Adrenal gland (tissue), 12 donors: ENCODE measurements around the gene SPATS2. TPM values are rescaled to one million over a fixed set of nuclear protein-coding genes. Genes with fewer than 3 reads are reported as not detected.

Source experiments
- DNase-seq, 7 donors: peaks; one replicate each; pipeline ENCODE4 v3.0.0-alpha.2; 2019 to 2020
- H3K27ac ChIP-seq, 5 donors: fragments of 200-600 bp; sonication (generic) in 4 of 5; 1 replicate in 3 of 5; 2 replicates in 2 of 5; pipeline versions ENCODE4 v1.5.1 to v1.8.0; 2016 to 2020; ENCODE audit warnings: mild to moderate bottlenecking in 1 of 5
- H3K27me3 ChIP-seq: fragments of 200-600 bp; 2 replicates; pipeline ENCODE4 v1.8.0; 2021
- H3K36me3 ChIP-seq, 2 donors: fragments of 200-600 bp; replicated peaks in 1 of 2; 1 replicate in 1 of 2; 2 replicates in 1 of 2; pipeline versions ENCODE4 v1.5.1 to v1.8.0; 2018 to 2022
- H3K4me1 ChIP-seq, 2 donors: fragments of 200-600 bp; replicated peaks in 1 of 2; 1 replicate in 1 of 2; 2 replicates in 1 of 2; pipeline versions ENCODE4 v1.5.1 to v1.8.0; 2018 to 2021
- H3K4me3 ChIP-seq, 4 donors: fragments of 200-600 bp; sonication (generic) in 3 of 4; one replicate each; pipeline ENCODE4 v1.5.1; 2016 to 2018
- H3K9me3 ChIP-seq, 3 donors: fragments of 200-600 bp; sonication (generic) in 1 of 3; replicated peaks in 1 of 3; 1 replicate in 2 of 3; 2 replicates in 1 of 3; pipeline versions ENCODE4 v1.5.1 to v1.8.0; 2016 to 2021
- POLR2A ChIP-seq, 2 donors: fragments of 450-650 bp; IDR thresholded peaks; one replicate each; pipeline ENCODE4 v1.6.1; 2017; ENCODE audit warnings: antibody characterized with exemption in 2 of 2, mild to moderate bottlenecking in 2 of 2, moderate library complexity in 1 of 2
- WGBS, 4 donors: extraction: QIAGEN DNeasy Blood & Tissue Kit in 2 of 4; methylation state at CpG; one replicate each; pipeline versions ENCODE4 v1.1.5 to v1.1.7; 2013 to 2017; 5-methylcytosine and 5-hydroxymethylcytosine counted together
- intact Hi-C, 2 donors: fragments of 100-400 bp; cut with DNase I; formaldehyde crosslinking; loops; one replicate each; pipeline versions ENCODE4 v1.14.1 to v1.15.0; 2022 to 2023
- polyA plus RNA-seq, 3 donors: library from polyadenylated mRNA; stranded (reverse); fragments of 200-250 nt in 2 of 3; fragments of 350-450 nt in 1 of 3; fragmentation: Illumina TruSeq in 1 of 3; extraction: RNeasy Lipid Tissue Mini Kit (QIAGEN cat#74804) in 1 of 3; gene quantifications; one replicate each; pipeline ENCODE4 v1.2.3, GENCODE V29; 2013 to 2014
- total RNA-seq, 9 donors: library from RNA; depleted of rRNA in 4 of 9; stranded (reverse); fragments of >200 nt in 4 of 9; fragments of 120-200 nt in 1 of 9; fragmentation: NEBNext Ultra II Directional in 1 of 9; extraction: Animal tissue kit (Norgen Biotek cat#: 25700) in 1 of 9; gene quantifications; one replicate each; pipeline versions ENCODE4 v1.1.0 to v1.2.4, GENCODE V29; 2013 to 2023
- TF ChIP-seq, protein P1 (sequence below), 6 experiments: fragments of 450-650 bp in 4 of 6; fragments of 200-600 bp in 2 of 6; sonication (generic) in 1 of 6; IDR thresholded peaks; 1 replicate in 5 of 6; 2 replicates in 1 of 6; pipeline versions ENCODE4 v1.5.1 to v1.8.0; 2016 to 2021; ENCODE audit warnings: antibody characterized with exemption in 6 of 6, mild to moderate bottlenecking in 2 of 6, moderate library complexity in 1 of 6
- donor health status: healthy with polysubstance abuse.
- donor health status: Bipolar disorder and iron deficiency.
- donor health status: DM: yes; HTN: yes; CAD: no.
- donor health status: DM: no; HTN: no; CAD: no.
- donor health status: DM: no; HTN: no; CAD: no.
- donor health status: DM: yes; HTN: yes; CAD: no.

Gene SPATS2
- total and polyA plus RNA-seq, 12 donors, result 4.9 to 23.1 (median 15.1) TPM

DNA sequence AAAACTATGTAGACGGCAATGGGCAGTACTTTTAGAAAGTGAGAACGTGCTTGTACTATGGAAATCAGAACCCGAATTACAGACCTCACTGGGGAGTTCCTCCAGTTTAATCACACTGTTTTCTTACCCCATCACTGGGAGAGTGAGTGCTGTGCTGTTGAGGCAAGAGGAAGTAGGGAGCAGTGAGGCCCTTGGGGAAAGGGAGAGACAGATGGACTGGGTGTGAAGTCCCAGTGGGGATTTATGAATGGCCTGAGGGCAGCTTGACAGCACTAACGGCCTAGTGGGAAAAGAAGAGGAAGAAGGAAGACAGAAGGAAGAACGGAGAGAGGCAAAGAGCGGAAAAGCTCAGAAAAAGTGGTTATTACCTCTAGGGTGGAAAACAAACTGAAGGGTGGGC is 195.0 kb downstream of the SPATS2 start:
- intact Hi-C loops, result no loop called here
- peaks cover 0 to 89% of the 10 kb centered on the region in 2 donors for H3K36me3 ChIP-seq

DNA sequence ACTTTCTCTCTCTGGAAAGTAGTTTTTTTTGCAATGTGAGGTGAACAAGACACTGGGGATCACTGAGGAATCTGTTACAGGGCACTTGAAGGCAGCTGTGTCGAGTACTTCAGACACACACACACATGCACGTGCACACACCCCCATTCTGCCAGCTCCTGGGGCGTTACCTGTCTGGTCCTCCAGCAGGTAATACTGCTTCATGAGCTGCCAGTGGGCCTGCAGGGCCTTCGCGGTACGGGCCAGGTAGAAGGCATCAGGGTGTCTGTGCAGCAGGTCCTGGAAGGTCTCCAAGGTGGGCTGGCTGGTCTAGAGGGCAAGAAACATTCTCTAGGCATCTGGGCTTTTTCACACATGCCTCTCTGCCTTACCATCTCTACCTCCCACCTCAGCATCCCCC is 195.6 kb downstream of the SPATS2 start:
- H3K4me3 ChIP-seq, result no peak overlapping the region
- H3K27me3 ChIP-seq, result no peaks in the 10 kb centered on the region
- no peak for TF ChIP-seq POLR2A (IDR thresholded peaks at IDR 0.05)
- TF ChIP-seq, protein P1, sequence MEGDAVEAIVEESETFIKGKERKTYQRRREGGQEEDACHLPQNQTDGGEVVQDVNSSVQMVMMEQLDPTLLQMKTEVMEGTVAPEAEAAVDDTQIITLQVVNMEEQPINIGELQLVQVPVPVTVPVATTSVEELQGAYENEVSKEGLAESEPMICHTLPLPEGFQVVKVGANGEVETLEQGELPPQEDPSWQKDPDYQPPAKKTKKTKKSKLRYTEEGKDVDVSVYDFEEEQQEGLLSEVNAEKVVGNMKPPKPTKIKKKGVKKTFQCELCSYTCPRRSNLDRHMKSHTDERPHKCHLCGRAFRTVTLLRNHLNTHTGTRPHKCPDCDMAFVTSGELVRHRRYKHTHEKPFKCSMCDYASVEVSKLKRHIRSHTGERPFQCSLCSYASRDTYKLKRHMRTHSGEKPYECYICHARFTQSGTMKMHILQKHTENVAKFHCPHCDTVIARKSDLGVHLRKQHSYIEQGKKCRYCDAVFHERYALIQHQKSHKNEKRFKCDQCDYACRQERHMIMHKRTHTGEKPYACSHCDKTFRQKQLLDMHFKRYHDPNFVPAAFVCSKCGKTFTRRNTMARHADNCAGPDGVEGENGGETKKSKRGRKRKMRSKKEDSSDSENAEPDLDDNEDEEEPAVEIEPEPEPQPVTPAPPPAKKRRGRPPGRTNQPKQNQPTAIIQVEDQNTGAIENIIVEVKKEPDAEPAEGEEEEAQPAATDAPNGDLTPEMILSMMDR (IDR thresholded peaks at IDR 0.05), result no peak
- 90 to 93% (median 92%) methylated on average over 6 of the region's 6 CpGs for whole genome bisulfite sequencing, 4 donors
- intact Hi-C loops, result no loop called here
- peaks cover 9 to 12% of the 10 kb centered on the region in 2 donors for H3K4me1 ChIP-seq
- no peaks in the 10 kb centered on the region for H3K9me3 ChIP-seq
- H3K27ac ChIP-seq, result no peak overlapping the region
- DNase-seq, result no peak
- peaks cover 0 to 83% of the 10 kb centered on the region in 2 donors for H3K36me3 ChIP-seq

More for the DNA sequence above, 195.0 kb downstream of the SPATS2 start:
- no peak for DNase-seq
- TF ChIP-seq, protein P1 (IDR thresholded peaks at IDR 0.05), result no peak
- TF ChIP-seq POLR2A (IDR thresholded peaks at IDR 0.05), result no peak
- H3K4me1 ChIP-seq, result peaks cover 9 to 10% of the 10 kb centered on the region in 2 donors
- H3K27ac ChIP-seq, result no peak overlapping the region
- H3K9me3 ChIP-seq, result no peaks in the 10 kb centered on the region
- H3K27me3 ChIP-seq, result no peaks in the 10 kb centered on the region
- no peak overlapping the region for H3K4me3 ChIP-seq
- WGBS, 4 donors, result 83 to 86% (median 85%) methylated on average over 6 of the region's 6 CpGs

DNA sequence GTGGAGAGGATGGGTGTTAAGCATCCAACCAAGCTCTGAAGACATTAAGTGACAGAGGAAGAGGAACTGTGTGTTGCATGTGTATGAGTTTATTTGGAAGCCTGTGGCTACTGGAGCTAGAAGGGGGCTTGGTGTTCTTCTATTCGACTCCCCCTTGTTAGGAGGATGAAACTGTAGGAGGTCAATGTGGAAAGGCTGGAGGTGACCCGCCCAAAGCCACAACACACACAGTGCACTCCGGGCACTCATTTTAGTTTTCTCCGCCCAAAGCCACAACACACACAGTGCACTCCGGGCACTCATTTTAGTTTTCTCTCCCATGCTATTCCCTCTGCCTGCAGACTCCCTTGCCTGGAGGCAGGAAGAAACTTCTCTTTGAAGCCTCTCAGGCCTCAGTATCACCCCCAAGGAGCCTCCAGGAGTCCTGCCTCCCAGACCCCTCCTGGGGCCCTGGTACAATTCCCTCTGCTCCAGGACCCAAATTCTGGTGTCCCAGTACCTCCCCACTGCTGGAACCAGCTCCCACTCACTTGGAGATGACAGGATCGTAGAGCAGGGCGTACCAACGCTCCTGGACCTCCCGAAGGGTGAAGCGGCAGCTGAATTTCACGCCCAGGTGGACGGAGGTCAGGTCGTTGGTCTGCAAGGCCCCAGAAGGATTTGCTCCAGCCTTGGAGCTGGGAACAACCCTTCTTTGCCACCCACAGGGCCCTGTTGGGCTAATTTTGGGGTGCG is 196.9 kb downstream of the SPATS2 start:
- intact Hi-C loops, result no loop called here
- TF ChIP-seq, protein P1 (IDR thresholded peaks at IDR 0.05), result no peak
- TF ChIP-seq POLR2A (IDR thresholded peaks at IDR 0.05), result no peak
- peaks cover 0 to 70% of the 10 kb centered on the region in 2 donors for H3K36me3 ChIP-seq

DNA sequence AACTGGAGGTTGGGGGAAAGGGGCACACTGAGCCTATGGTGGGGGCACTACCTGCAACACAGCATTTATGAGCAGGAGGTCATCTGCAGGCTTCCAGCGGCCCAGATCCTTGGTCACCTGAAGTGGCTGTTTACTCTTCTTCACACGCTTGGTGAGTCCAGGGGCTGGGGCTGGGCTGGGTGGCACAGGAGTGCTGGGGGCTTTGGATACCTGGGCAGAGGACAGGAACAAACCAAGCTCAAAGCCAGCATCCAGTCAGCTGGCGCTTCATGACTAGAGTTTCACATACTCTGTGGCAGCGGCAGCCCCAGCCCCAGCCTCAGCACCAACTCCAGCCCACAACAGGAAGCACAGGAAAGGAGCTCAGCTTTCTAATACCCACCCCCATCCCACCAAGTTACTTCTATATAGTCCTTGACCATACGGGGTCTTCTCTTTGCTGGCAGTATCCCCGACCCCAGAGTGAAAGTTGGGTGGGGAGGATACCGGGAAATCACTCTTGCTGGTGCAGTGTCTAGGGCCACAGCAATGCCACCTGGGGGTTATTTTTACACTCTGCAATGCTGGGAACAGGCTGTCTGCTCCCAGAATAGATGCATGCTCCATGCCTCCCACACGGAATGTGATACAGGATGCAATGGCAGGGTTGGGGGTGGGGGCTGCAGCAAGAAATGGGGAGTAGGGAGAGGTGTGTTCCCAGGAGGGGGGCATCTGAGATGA is 197.6 kb downstream of the SPATS2 start:
- intact Hi-C loops, result no loop called here
- WGBS, 4 donors, result 66 to 81% (median 76%) methylated on average over 7 to 8 of the region's 8 CpGs
- Histone ChIP-seq H3K4me1 (peaks cover 9 to 21% of the 10 kb centered on the region in 2 donors), H3K27ac (no peak overlapping the region), H3K4me3 (no peak overlapping the region), H3K9me3 (no peaks in the 10 kb centered on the region), H3K36me3 (peaks cover 0 to 62% of the 10 kb centered on the region in 2 donors), H3K27me3 (no peaks in the 10 kb centered on the region)
- TF ChIP-seq POLR2A (IDR thresholded peaks at IDR 0.05), result no peak
- TF ChIP-seq, protein P1 (IDR thresholded peaks at IDR 0.05), result no peak
- DNase-seq, result no peak

More for the DNA sequence above, 196.9 kb downstream of the SPATS2 start:
- Histone ChIP-seq H3K4me3 (no peak overlapping the region), H3K9me3 (no peaks in the 10 kb centered on the region), H3K4me1 (peaks cover 9 to 17% of the 10 kb centered on the region in 2 donors), H3K27me3 (no peaks in the 10 kb centered on the region), H3K27ac (no peak overlapping the region)
- 83 to 94% (median 93%) methylated on average over 9 to 14 of the region's 14 CpGs for WGBS, 4 donors
- DNase-seq, result no peak
